NCI-H1092 (cell line): ENCODE data around the gene FGR.

ENCODE experiments used
- DNase-seq: peaks from one replicate; lab custom pipeline; 2025; lab: John Stamatoyannopoulos, UW

The FGR gene

DNA sequence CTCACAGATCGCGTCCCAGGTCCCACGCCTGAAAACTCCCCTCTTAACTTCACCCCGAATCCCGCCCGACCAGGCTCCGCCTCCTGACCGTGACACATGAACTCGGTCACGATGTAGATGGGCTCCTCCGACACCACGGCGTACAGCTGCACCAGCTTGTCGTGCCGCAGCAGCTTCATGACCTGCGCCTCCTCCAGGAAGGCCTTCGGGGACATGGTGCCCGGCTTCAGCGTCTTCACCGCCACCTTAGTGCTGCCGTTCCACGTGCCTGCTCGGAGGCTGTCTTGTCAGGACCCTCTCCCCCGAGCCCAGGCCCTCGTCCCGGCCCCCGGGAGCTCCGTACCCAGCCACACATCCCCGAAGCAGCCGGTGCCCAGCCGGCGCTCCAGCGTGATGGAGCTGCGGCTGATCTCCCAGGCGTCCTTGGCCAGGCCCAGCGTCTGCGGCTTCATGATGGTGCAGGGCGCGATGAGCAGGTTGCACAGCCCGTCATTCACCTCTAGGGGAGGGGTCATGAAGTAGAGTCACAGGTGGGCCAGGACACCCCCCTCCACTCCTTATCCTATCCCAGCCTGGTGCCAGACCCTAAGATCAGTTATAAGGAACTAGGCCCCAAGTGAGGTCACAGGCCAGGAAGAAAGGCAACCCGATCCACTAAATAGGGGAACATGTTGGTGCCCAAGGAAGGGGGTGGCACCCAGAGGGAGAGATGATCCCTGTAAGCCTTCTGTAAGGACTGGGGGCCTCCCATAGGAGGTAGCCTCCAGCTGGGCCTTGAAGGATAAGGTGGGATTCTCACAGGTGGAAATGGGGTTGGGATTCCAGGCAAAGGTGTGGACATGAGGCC is 19.4 kb downstream of the FGR start:
- no peak for DNase-seq

DNA sequence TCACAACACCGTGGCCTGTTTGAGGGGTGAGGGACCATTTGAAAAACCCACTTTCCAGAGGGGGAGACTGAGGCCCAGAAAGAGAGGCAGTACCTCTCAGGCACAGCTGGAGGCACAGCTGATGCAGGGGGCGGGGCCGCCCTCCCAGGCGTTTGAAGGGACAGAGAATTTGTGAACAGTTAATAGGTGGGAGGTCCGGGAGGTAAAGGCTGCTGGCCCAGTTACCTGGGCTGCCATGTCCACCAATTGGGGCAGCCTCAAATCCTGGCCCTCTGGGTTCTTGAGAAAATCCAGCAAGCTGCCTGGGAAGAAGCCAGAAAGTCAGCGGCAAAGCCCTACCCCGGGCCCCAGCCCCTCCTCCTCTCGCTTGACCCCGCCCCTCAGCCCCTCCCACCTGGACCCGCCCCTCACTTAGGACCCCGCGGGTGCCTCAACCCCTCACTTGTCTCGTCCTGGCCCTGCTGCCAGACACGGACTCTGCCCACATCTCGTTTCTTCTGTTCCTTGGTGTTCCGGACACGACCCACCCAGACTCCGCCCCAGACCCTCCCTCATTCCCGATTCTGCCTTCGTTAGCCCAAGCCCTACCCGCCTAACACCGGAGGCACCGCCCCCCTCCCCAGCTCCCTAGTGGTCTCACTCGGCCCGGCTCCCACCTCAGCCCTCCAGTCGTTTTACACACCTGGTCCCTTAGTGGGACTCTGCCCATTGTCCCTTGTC is 20.2 kb downstream of the FGR start:
- no peak for DNase-seq

GRCh38 chr1:27614043-27614624 is 20.9 kb downstream of the FGR start:
- no peak for DNase-seq

DNA sequence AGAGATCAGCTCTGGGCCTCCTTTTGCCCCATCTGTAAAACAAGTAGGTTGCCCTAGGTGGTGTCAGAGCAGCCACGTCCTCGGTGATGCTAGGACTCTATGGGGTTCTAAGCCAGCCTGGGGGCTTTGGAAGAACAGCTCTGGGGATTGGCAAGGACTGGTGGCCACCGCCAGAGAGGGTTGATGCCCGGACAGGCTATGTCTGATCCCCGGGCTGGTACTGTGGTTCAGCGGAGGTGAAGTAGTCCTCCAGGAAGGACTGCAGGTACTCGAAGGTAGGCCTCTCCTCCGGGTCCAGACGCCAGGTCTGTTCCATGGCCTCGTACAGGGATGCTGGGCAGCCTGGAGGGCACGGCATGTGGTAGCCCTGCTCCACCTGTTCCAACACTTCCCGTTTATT is 22.3 kb downstream of the FGR start:
- DNase-seq = no peak

GRCh38 chr1:27611450-27611849 is 23.5 kb downstream of the FGR start:
- no peak for DNase-seq

DNA sequence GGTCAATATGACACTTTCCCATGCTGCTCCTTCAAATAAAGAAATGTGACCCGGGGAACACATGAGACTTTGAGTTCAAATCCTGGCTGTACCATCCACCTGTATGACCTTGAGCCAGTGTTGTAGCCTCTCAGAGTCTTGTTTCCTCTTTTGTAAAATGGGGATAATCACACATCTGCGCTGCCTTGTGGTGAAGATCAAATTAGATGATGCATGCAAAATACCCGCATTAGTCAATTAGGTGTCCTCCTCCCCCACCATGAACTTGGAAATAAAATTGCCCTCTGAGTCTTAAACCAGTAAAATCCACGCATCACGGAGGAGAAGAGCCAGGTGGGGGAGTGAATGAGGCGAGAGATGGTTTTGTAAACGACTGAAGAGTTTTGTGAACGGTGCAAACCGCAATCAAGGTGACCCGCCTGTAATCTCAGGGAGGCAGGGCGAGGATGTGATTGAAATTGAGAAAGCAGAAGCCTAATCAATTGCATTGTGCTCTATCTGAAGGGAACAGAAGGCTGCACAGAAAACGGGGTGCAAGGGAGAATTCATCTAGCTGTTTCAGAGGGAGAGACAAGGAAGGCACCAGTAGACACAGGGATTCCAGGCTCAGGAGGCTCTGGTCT is 25.3 kb downstream of the FGR start:
- DNase-seq = no peak

- DNase-seq = no peak
Measured at GRCh38 chr1:27609210-27609555, 25.8 kb downstream of the FGR start.

GRCh38 chr1:27607239-27607804 is 27.7 kb downstream of the FGR start:
- DNase-seq = no peak

GRCh38 chr1:27606708-27607238 is 28.2 kb downstream of the FGR start:
- DNase-seq = no peak

DNA sequence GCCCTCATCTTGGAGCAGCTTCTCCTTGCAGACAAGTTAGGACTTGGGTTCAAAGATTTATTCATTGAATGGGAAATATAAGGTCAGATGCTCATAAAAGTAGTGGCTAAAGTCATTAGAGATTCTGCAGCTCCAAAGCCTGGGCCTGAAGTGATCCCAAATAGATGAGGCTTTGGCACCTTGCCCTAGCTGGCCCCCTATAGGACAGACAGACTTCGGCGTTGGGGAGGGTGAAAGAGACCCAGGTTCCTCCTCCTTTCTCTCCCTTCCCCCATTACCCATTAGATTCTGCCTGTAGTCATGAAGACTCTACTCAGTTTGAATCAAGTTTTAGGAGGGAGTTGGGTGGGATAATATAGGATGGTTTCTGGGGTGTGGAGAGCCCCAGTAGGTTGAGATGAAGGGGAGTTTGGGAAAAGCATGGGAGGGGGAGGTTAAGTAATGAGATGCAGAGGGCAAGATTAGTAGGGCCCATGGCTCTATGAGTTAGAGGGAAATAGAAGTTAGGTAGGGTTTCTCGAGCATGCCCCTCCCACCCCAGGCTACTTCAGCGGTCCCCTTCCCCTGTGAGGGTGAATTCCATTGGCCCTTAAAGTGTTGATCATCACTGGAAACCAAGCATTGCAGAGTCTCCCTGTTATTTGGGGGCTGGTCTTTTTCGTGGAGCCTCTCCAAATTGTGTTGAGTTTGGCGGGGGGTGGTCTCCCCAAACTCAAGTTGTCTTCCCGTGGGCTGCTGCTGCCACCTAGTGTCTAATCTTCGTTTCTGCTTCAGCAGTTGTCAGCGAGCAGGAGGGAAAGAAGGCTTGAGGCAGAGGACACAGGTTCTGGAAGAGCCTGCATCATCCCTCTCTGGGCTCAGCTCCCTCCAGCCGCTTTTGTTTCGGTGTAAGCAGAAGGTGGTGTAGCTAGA is 28.9 kb downstream of the FGR start:
- DNase-seq = peak; percentile 46

DNA sequence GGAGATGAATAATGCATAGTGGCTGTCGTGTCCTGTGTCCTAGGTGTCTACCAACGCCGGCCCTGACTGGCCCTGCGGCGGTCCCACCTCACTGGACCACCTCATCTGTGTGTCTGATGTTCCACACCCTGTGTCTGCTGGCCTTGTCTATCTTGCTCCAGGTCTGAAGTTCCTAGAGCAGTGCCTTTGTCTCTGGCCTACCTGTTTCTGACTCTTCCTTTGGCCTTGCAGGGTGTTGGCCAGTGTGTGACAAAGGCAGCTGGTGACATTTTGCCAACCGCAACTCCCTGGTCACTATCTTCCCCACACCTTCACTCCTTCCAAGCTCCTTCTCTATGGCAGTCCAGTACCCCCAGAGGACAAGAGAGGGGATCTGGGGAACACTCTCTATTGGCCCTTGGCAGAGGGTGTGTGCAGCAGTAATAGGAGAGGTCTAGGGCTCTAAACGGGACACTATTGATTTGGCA is 29.7 kb downstream of the FGR start:
- no peak for DNase-seq

GRCh38 chr1:27604579-27605299 is 30.2 kb downstream of the FGR start:
- DNase-seq = no peak

DNA sequence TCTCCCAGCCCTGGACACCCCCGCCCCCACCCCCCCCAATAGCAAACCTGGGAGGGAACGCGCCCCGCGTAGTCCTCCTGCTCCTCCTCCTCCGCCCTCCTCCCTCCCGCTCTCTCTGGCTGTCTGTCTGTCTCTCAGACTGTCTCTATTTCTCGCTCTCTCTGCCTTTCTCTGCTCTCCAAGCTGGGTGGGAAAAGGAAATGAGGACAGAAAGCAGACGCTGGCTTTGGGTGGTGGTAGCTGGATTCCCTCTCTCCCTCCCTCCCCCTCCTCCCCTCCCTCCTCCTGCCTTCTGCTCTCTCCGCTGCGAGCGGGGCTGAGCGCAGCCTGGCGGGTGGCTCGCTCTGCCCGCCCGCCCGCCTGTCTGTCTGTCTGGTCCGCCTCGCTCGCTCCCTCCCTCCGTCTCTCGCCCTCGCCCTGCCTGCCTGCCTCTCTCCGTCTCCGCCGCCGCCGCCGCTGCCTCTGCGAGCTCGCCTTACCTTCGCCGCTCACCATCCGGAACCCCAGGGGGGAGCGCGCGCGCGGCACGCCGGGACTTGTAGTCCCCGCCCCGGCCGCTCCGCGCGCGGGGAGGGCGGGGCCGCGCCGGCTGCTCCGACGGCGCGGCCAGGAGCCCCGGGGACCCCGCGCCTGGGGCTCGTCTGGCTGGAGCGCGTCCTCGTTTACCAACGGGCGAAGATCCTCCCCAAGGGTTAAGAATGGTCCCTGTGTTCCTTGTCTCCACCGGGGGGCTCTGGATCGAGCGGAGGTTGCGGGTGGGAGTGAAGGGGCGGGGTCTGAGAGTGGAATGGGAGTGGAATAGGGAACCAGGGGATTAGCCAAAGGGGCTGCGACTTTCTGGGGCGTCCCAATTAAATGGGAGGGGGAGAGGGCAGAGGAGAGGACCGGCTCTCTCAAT is 31.1 kb downstream of the FGR start, which contains the start of gene AHDC1:
TSS of gene AHDC1 (minus strand) at position 464 of the 898 bp plus-strand sequence. CDS start 52,029 bp downstream, outside the sequence.
- peak; percentile 89 for DNase-seq

- DNase-seq = no peak
Measured at GRCh38 chr1:27603309-27603680, 31.7 kb downstream of the FGR start.

GRCh38 chr1:27602462-27603308 is 32.3 kb downstream of the FGR start:
- DNase-seq = peak; percentile 48

GRCh38 chr1:27601771-27602461 is 33.1 kb downstream of the FGR start:
- DNase-seq = no peak

GRCh38 chr1:27601321-27601770 is 33.6 kb downstream of the FGR start:
- DNase-seq = no peak
